ENCODE measurements around the gene AP3S1.
"Not testable (repeated sequence)": the region's sequence is repeated elsewhere in the genome, so short reads cannot be mapped to it uniquely, and the experiment has no call there.

AP3S1 gene

DNA sequence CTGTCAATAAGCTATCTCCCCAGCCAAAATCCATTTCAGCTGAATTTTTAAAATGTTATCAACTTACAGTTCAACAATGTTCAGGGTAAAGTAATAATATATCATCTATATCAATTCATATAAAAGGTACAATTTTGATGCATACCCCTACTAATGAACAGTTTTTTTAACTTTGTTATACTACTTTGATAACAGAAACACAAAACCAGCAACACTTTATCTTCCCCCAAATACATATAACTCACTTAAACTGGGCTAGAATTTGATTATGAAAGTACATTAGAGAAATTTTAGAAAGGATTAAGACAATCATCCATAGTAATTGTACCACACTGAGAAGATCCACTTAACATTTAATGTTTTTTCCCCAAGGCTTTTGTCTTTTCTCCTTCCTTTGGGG is 30.3 kb upstream of the AP3S1 start:
- Histone ChIP-seq H3K27me3 (ENCODE audit: control insufficient read depth, insufficient read depth, low read length) (peaks cover 31% of the 10 kb centered on the region), H3K4me3 (ENCODE audit: low read depth, low read length) (no peak overlapping the region), H3K4me1 (ENCODE audit: control insufficient read depth, insufficient read depth, low read length) (peaks cover 5% of the 10 kb centered on the region), H3K36me3 (ENCODE audit: control insufficient read depth, insufficient read depth, low read length) (peaks cover 2% of the 10 kb centered on the region), H3K9me3 (ENCODE audit: control insufficient read depth, insufficient read depth, low read length) (no peaks in the 10 kb centered on the region), H3K9ac (ENCODE audit: low read depth, low read length) (no peak overlapping the region)

DNA sequence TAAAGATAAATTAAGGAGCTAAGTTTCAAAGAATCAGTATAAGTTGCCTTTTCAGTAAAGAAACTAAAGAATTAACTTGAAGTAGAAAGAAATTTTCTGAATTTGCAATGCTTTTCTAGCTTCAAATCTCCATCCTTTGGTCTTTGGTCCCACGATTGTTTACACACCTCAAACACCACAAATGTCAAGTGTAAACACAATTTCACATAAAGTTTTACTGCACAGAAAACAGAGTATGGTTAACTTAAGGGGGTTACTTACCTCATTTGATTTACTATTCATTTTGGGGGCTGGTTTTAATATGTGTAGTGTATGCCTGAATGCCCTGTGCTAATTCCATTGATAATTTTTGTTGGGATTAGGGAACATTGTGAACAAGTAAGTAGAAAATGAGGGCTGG is 29.4 kb upstream of the AP3S1 start:
- no peak overlapping the region for H3K9ac ChIP-seq (ENCODE audit: low read depth, low read length)
- no peaks in the 10 kb centered on the region for H3K9me3 ChIP-seq (ENCODE audit: control insufficient read depth, insufficient read depth, low read length)
- peaks cover 39% of the 10 kb centered on the region for H3K27me3 ChIP-seq (ENCODE audit: control insufficient read depth, insufficient read depth, low read length)
- no peak overlapping the region for H3K4me3 ChIP-seq (ENCODE audit: low read depth, low read length)
- peaks cover 2% of the 10 kb centered on the region for H3K36me3 ChIP-seq (ENCODE audit: control insufficient read depth, insufficient read depth, low read length)
- H3K4me1 ChIP-seq (ENCODE audit: control insufficient read depth, insufficient read depth, low read length), result peaks cover 5% of the 10 kb centered on the region

GRCh38 chr5:115813719-115814118 is 28.0 kb upstream of the AP3S1 start:
- Histone ChIP-seq H3K9me3 (ENCODE audit: control insufficient read depth, insufficient read depth, low read length) (no peaks in the 10 kb centered on the region), H3K4me3 (ENCODE audit: low read depth, low read length) (no peak overlapping the region), H3K4me1 (ENCODE audit: control insufficient read depth, insufficient read depth, low read length) (peaks cover 5% of the 10 kb centered on the region), H3K9ac (ENCODE audit: low read depth, low read length) (no peak overlapping the region), H3K27me3 (ENCODE audit: control insufficient read depth, insufficient read depth, low read length) (peaks cover 44% of the 10 kb centered on the region), H3K36me3 (ENCODE audit: control insufficient read depth, insufficient read depth, low read length) (peaks cover 2% of the 10 kb centered on the region)

- Histone ChIP-seq H3K4me1 (ENCODE audit: control insufficient read depth, insufficient read depth, low read length) (peaks cover 5% of the 10 kb centered on the region), H3K9me3 (ENCODE audit: control insufficient read depth, insufficient read depth, low read length) (no peaks in the 10 kb centered on the region), H3K36me3 (ENCODE audit: control insufficient read depth, insufficient read depth, low read length) (peaks cover 2% of the 10 kb centered on the region), H3K9ac (ENCODE audit: low read depth, low read length) (no peak overlapping the region), H3K27me3 (ENCODE audit: control insufficient read depth, insufficient read depth, low read length) (peaks cover 44% of the 10 kb centered on the region), H3K4me3 (ENCODE audit: low read depth, low read length) (peak overlapping the region; percentile 96)
Measured at GRCh38 chr5:115815006-115815692, 26.6 kb upstream of the AP3S1 start.

- Histone ChIP-seq H3K4me1 (ENCODE audit: control insufficient read depth, insufficient read depth, low read length) (peaks cover 5% of the 10 kb centered on the region), H3K9me3 (ENCODE audit: control insufficient read depth, insufficient read depth, low read length) (no peaks in the 10 kb centered on the region), H3K9ac (ENCODE audit: low read depth, low read length) (peak overlapping the region; percentile 80), H3K36me3 (ENCODE audit: control insufficient read depth, insufficient read depth, low read length) (peaks cover 2% of the 10 kb centered on the region), H3K27me3 (ENCODE audit: control insufficient read depth, insufficient read depth, low read length) (peaks cover 44% of the 10 kb centered on the region), H3K4me3 (ENCODE audit: low read depth, low read length) (peak overlapping the region; percentile 96)
Measured at GRCh38 chr5:115815693-115816225, 26.0 kb upstream of the AP3S1 start.

DNA sequence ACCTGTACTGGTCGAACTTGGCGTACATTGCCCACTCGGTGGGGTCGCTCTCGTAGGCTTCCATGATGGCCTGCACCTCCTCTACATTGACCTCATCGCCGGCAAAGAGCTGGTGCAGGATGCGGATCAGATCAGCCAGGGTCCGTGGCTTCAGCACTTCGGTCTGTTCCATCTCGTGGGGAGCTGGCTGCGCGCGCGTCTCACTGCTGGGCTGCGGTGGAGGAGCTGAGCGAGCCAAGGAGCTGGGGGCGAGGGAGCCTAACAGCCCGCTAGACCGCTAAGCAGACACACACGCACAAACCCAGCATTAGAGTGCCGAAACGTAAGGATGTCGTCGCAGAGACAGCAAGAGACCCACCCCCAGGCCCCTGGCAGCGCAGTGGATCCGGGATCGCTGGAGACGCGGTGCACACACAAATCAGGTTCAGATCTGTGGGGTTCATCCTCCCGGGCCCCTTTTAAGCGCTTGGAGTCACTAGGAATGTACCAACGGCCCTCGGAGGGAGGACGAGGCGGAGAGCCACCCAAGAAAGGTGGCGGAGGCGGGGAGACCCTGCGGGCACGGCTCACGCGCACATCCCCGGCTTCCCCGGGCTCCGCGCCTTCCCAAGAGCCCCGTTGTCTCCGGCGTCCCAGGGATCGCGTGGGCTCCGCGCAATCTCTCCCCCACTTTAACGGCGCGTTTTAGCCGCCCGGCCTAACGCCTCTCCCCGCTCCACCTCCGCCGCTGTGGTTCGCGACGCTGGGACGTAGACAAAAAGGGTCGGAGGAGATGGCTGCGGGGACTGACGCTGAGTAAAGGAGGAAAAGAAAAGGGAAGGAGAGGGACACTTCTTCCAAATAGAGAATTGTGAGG is 25.3 kb upstream of the AP3S1 start, which contains the start of gene CDO1:
TSS of gene CDO1 (minus strand) at position 434 of the 856 bp plus-strand sequence. CDS start at position 172, 262 bp downstream.
- peaks cover 44% of the 10 kb centered on the region for H3K27me3 ChIP-seq (ENCODE audit: control insufficient read depth, insufficient read depth, low read length)
- H3K9ac ChIP-seq (ENCODE audit: low read depth, low read length), result peak within 1 kb of the TSS; percentile 80
- no peaks in the 10 kb centered on the region for H3K9me3 ChIP-seq (ENCODE audit: control insufficient read depth, insufficient read depth, low read length)
- peak within 1 kb of the TSS; percentile 96 for H3K4me3 ChIP-seq (ENCODE audit: low read depth, low read length)
- peaks cover 2% of the 10 kb centered on the region for H3K36me3 ChIP-seq (ENCODE audit: control insufficient read depth, insufficient read depth, low read length)
- peaks cover 5% of the 10 kb centered on the region for H3K4me1 ChIP-seq (ENCODE audit: control insufficient read depth, insufficient read depth, low read length)

DNA sequence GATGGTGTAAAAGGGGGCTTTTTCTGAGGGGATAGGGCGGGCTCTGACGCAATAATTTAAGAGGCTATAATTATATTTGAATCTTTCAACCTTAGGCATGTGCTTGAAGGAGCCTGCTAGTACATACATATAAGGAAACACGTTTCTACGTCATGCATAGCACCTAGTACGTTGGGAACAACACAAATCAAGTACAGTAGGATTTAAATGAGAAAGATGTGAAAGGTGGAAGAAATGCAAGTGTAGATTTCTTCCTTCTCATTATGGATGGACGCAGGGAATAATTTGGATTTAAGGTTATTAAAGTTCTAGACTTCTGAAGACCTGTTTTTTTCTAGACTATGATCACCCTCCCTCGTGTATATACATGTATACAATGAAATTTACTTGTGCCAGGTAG is 24.3 kb upstream of the AP3S1 start:
- H3K4me1 ChIP-seq (ENCODE audit: control insufficient read depth, insufficient read depth, low read length), result peaks cover 5% of the 10 kb centered on the region
- H3K27me3 ChIP-seq (ENCODE audit: control insufficient read depth, insufficient read depth, low read length), result peaks cover 44% of the 10 kb centered on the region
- peaks cover 2% of the 10 kb centered on the region for H3K36me3 ChIP-seq (ENCODE audit: control insufficient read depth, insufficient read depth, low read length)
- H3K4me3 ChIP-seq (ENCODE audit: low read depth, low read length), result peak overlapping the region; percentile 11
- H3K9ac ChIP-seq (ENCODE audit: low read depth, low read length), result no peak overlapping the region
- H3K9me3 ChIP-seq (ENCODE audit: control insufficient read depth, insufficient read depth, low read length), result no peaks in the 10 kb centered on the region

DNA sequence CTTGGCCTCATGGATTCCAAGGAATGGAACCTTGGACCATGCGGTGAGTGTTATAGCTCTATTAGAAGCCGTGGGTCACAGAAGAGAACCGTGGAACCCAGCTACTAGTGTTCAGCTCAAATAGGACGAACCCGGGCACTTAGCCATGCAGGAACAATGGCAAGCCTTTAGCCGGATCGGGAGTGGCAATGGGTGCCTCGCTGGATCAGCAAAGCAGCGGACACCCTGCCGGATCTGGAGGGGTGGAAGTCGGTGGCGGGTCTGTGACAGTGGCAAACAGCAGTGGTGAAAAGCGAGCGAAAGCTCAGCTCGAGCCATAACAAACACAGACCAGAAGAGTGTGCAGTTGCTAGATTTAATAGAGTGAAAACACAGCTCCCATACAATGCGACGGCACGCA is 22.9 kb upstream of the AP3S1 start:
- Histone ChIP-seq H3K4me3 (ENCODE audit: low read depth, low read length) (no peak overlapping the region), H3K27me3 (ENCODE audit: control insufficient read depth, insufficient read depth, low read length) (peaks cover 39% of the 10 kb centered on the region), H3K9me3 (ENCODE audit: control insufficient read depth, insufficient read depth, low read length) (no peaks in the 10 kb centered on the region), H3K36me3 (ENCODE audit: control insufficient read depth, insufficient read depth, low read length) (peaks cover 2% of the 10 kb centered on the region), H3K4me1 (ENCODE audit: control insufficient read depth, insufficient read depth, low read length) (no peaks in the 10 kb centered on the region), H3K9ac (ENCODE audit: low read depth, low read length) (no peak overlapping the region)

- H3K9ac ChIP-seq (ENCODE audit: low read depth, low read length), result no peak overlapping the region
- H3K4me1 ChIP-seq (ENCODE audit: control insufficient read depth, insufficient read depth, low read length), result no peaks in the 10 kb centered on the region
- no peaks in the 10 kb centered on the region for H3K9me3 ChIP-seq (ENCODE audit: control insufficient read depth, insufficient read depth, low read length)
- no peaks in the 10 kb centered on the region for H3K36me3 ChIP-seq (ENCODE audit: control insufficient read depth, insufficient read depth, low read length)
- peaks cover 18% of the 10 kb centered on the region for H3K27me3 ChIP-seq (ENCODE audit: control insufficient read depth, insufficient read depth, low read length)
- no peak overlapping the region for H3K4me3 ChIP-seq (ENCODE audit: low read depth, low read length)
Measured at GRCh38 chr5:115820846-115821245, 20.9 kb upstream of the AP3S1 start.

DNA sequence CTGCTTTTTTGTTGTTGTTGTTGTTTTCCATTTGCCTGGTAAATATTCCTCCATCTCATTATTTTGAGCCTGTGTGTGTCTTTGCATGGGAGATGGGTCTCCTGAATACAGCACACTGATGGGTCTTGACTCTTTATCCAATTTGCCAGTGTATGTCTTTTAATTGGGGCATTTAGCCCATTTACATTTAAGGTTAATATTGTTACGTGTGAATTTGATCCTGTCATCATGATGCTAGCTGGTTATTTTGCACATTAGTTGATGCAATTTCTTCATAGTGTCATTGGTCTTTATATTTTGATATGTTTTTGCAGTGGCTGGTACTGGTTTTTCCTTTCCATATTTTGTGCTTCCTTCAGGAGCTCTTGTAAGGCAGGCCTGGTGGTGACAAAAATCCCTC is 16.8 kb upstream of the AP3S1 start:
- H3K4me1 ChIP-seq (ENCODE audit: control insufficient read depth, insufficient read depth, low read length); H3K9me3 ChIP-seq (ENCODE audit: control insufficient read depth, insufficient read depth, low read length); H3K36me3 ChIP-seq (ENCODE audit: control insufficient read depth, insufficient read depth, low read length); H3K4me3 ChIP-seq (ENCODE audit: low read depth, low read length); H3K9ac ChIP-seq (ENCODE audit: low read depth, low read length); H3K27me3 ChIP-seq (ENCODE audit: control insufficient read depth, insufficient read depth, low read length): not testable (repeated sequence)

- no peaks in the 10 kb centered on the region for H3K27me3 ChIP-seq (ENCODE audit: control insufficient read depth, insufficient read depth, low read length)
- no peak overlapping the region for H3K9ac ChIP-seq (ENCODE audit: low read depth, low read length)
- no peaks in the 10 kb centered on the region for H3K9me3 ChIP-seq (ENCODE audit: control insufficient read depth, insufficient read depth, low read length)
- H3K4me3 ChIP-seq (ENCODE audit: low read depth, low read length), result no peak overlapping the region
- H3K4me1 ChIP-seq (ENCODE audit: control insufficient read depth, insufficient read depth, low read length), result no peaks in the 10 kb centered on the region
- no peaks in the 10 kb centered on the region for H3K36me3 ChIP-seq (ENCODE audit: control insufficient read depth, insufficient read depth, low read length)
Measured at GRCh38 chr5:115825948-115826347, 15.8 kb upstream of the AP3S1 start.

- Histone ChIP-seq H3K4me1 (ENCODE audit: control insufficient read depth, insufficient read depth, low read length) (no peaks in the 10 kb centered on the region), H3K9ac (ENCODE audit: low read depth, low read length) (no peak overlapping the region), H3K4me3 (ENCODE audit: low read depth, low read length) (no peak overlapping the region), H3K27me3 (ENCODE audit: control insufficient read depth, insufficient read depth, low read length) (no peaks in the 10 kb centered on the region), H3K36me3 (ENCODE audit: control insufficient read depth, insufficient read depth, low read length) (no peaks in the 10 kb centered on the region), H3K9me3 (ENCODE audit: control insufficient read depth, insufficient read depth, low read length) (no peaks in the 10 kb centered on the region)
Measured at GRCh38 chr5:115829913-115830312, 11.8 kb upstream of the AP3S1 start.
